Loucy (cell line): ENCODE measurements around the gene RNF152.

Source experiments
- EZH2phosphoT487 ChIP-seq: fragments of 200-600 bp; IDR thresholded peaks from 2 replicates; pipeline ENCODE4 v1.6.1; 2018; ENCODE audit warnings: antibody characterized with exemption, mild to moderate bottlenecking, moderate library complexity, borderline replicate concordance
- TF ChIP-seq, protein P1 (sequence below): fragments of 200-600 bp; sonication (generic); conservative IDR thresholded peaks from 2 replicates; pipeline ENCODE4 v1.5.1; 2014; ENCODE audit warnings: mild to moderate bottlenecking, antibody characterized with exemption, low read length

DNA sequence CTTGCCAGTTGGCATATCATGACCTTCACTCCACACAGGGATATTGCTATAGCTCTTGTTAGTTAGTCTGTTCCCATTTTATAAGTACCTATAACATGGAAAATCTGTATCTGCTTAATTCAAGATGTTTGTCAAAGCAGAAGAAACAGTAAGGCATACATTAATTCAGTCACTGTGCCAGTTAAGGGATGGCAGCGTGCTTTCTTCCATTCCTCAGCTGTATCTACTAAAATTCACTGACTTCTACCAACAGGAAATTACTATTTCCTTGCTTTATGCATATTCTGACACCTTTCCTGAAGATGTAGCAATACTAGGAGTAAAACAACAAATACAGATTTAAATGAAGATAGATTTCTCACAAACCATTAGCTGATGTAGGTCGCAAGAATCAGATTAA is 59.9 kb downstream of the RNF152 start:
- TF ChIP-seq, protein P1, sequence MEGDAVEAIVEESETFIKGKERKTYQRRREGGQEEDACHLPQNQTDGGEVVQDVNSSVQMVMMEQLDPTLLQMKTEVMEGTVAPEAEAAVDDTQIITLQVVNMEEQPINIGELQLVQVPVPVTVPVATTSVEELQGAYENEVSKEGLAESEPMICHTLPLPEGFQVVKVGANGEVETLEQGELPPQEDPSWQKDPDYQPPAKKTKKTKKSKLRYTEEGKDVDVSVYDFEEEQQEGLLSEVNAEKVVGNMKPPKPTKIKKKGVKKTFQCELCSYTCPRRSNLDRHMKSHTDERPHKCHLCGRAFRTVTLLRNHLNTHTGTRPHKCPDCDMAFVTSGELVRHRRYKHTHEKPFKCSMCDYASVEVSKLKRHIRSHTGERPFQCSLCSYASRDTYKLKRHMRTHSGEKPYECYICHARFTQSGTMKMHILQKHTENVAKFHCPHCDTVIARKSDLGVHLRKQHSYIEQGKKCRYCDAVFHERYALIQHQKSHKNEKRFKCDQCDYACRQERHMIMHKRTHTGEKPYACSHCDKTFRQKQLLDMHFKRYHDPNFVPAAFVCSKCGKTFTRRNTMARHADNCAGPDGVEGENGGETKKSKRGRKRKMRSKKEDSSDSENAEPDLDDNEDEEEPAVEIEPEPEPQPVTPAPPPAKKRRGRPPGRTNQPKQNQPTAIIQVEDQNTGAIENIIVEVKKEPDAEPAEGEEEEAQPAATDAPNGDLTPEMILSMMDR = no peak
- no peak for TF ChIP-seq EZH2phosphoT487
